GM12878 (cell line): ENCODE data around the gene CSAD. TPM values are rescaled to one million over a fixed set of nuclear protein-coding genes. Genes with fewer than 3 reads are reported as not detected.

Source experiments
- ATAC-seq: fragments of 200-7000 bp; cut with Tn5 transposase; 3 replicates; pipeline ENCODE4 v1.9.1; 2020; ENCODE audit warnings: mild to moderate bottlenecking, moderate library complexity
- BruUV-seq: library from RNA; stranded (reverse); fragments of 400-500 nt; replicated peaks from 2 replicates; lab custom pipeline; 2021; lab: Mats Ljungman, UMichigan
- CTCF ChIA-PET: fragments of 300-600 bp; sonication (Branson Sonifier 250); formaldehyde crosslinking; extraction: SDS; loops from one replicate; lab custom pipeline; 2021; ENCODE audit warnings: inconsistent platforms; lab: Yijun Ruan, JAX
- POLR2A ChIA-PET: fragments of 350-600 bp; formaldehyde crosslinking; extraction: SDS; loops from one replicate; lab custom pipeline; 2021; ENCODE audit warnings: inconsistent platforms; lab: Charles Lee
- RAD21 ChIA-PET: fragments of 300-600 bp; sonication (Branson Sonifier 250); formaldehyde crosslinking; loops from one replicate; lab custom pipeline; 2023; ENCODE audit warnings: antibody characterized with exemption; ENCODE audit not compliant: unreplicated experiment; lab: Charles Lee
- SMC1A ChIA-PET: fragments of 300-600 bp; sonication (Branson Sonifier 250); formaldehyde crosslinking; loops from one replicate; lab custom pipeline; 2023; ENCODE audit not compliant: unreplicated experiment, uncharacterized antibody; lab: Charles Lee
- DNase-seq: peaks from one replicate; pipeline ENCODE4 v3.0.0-alpha.2; 2011; ENCODE audit warnings: low read depth, low spot score
- FAIRE-seq: peaks from 3 replicates; lab custom pipeline; 2011; peaks lifted over from hg19 to GRCh38; lab: Jason Lieb, UNC
- H2AFZ ChIP-seq: 2 replicates; pipeline ENCODE4 v1.6.0; 2011; ENCODE audit warnings: low read depth, low read length, control low read depth; ENCODE audit not compliant: control insufficient read depth
- H3K27ac ChIP-seq: 2 replicates; pipeline ENCODE4 v1.5.1; 2011; ENCODE audit warnings: control low read depth; ENCODE audit not compliant: control insufficient read depth, insufficient read depth
- H3K27me3 ChIP-seq, 2 experiments: replicated peaks in 1 of 2; 2 replicates each; pipeline versions ENCODE4 v1.6.0 to v1.6.1; 2011; ENCODE audit warnings: low read length in 1 of 2; ENCODE audit not compliant: control insufficient read depth in 2 of 2, insufficient read depth in 2 of 2
- H3K36me3 ChIP-seq, 2 experiments: 2 replicates each; pipeline ENCODE4 v1.5.1; 2011; ENCODE audit warnings: low read length in 1 of 2; ENCODE audit not compliant: control insufficient read depth in 2 of 2, insufficient read depth in 2 of 2
- H3K4me1 ChIP-seq: 2 replicates; pipeline ENCODE4 v1.6.1; 2011; ENCODE audit warnings: mild to moderate bottlenecking, low read length, moderate library complexity, mixed read lengths; ENCODE audit not compliant: control insufficient read depth, insufficient read depth
- H3K4me2 ChIP-seq: 2 replicates; pipeline ENCODE4 v1.6.0; 2011; ENCODE audit warnings: control low read depth; ENCODE audit not compliant: control insufficient read depth, insufficient read depth
- H3K4me3 ChIP-seq: fragments of 200-600 bp; sonication (generic); 2 replicates; pipeline ENCODE4 v1.5.1; 2016
- H3K79me2 ChIP-seq: 2 replicates; pipeline ENCODE4 v1.6.0; 2011; ENCODE audit warnings: low read length; ENCODE audit not compliant: control insufficient read depth, insufficient read depth
- H3K9ac ChIP-seq: 2 replicates; pipeline ENCODE4 v1.8.0; 2011; ENCODE audit warnings: low read length, control low read depth, mixed read lengths; ENCODE audit not compliant: control insufficient read depth, insufficient read depth
- H3K9me3 ChIP-seq: replicated peaks from 3 replicates; pipeline ENCODE4 v1.5.1; 2011; ENCODE audit warnings: mild to moderate bottlenecking, low read length; ENCODE audit not compliant: control insufficient read depth, insufficient read depth
- H4K20me1 ChIP-seq: 2 replicates; pipeline ENCODE4 v1.6.0; 2011; ENCODE audit not compliant: control insufficient read depth, insufficient read depth
- WGBS: methylation state at CpG from one replicate; pipeline ENCODE4 v1.1.6; 2016; ENCODE audit warnings: low lambda C conversion rate; ENCODE audit not compliant: insufficient replicate concordance, insufficient coverage; ENCODE audit errors: missing lambda C conversion rate; 5-methylcytosine and 5-hydroxymethylcytosine counted together
- in situ Hi-C: fragments of 300-500 bp; cut with MboI; formaldehyde crosslinking; loops from 9 replicates; pipeline ENCODE4 v1.14.3; 2018; ENCODE audit warnings: mixed read lengths
- intact Hi-C: fragments of 100-400 bp; cut with micrococcal nuclease; formaldehyde crosslinking; loops from one replicate; pipeline ENCODE4 v1.14.2; 2022; ENCODE audit not compliant: unreplicated experiment
- polyA plus RNA-seq, 11 experiments: library from polyadenylated mRNA; depleted of rRNA in 4 of 11; unstranded in 6 of 11; stranded (reverse) in 5 of 11; fragments of >200 nt; fragmentation: Nextera tagmentation in 4 of 11; fragmentation: Illumina TruSeq in 1 of 11; extraction: Ambion mirVana in 4 of 11; extraction: Trizol in 1 of 11; gene quantifications; 1 replicate in 1 of 11; 2 replicates in 10 of 11; pipeline versions ENCODE4 v1.2.1 to v1.2.3, GENCODE V29; 2011 to 2016; ENCODE audit warnings: inconsistent platforms in 2 of 11, missing spikeins in 2 of 11, low read depth in 1 of 11
- total RNA-seq, 4 experiments: library from RNA; depleted of rRNA in 3 of 4; stranded (reverse); fragments of >200 nt in 3 of 4; fragmentation: Illumina TruSeq in 1 of 4; extraction: Trizol in 1 of 4; gene quantifications; 2 replicates each; pipeline versions ENCODE4 v1.2.1 to v1.2.3, GENCODE V29; 2013 to 2021
- TF ChIP-seq, protein P1 (sequence below): fragments of 450-650 bp; IDR thresholded peaks from 2 replicates; pipeline ENCODE4 v1.6.1; 2016; ENCODE audit warnings: mild to moderate bottlenecking, moderate library complexity, borderline replicate concordance
- TF ChIP-seq, protein P2 (sequence below): IDR thresholded peaks from 2 replicates; pipeline ENCODE4 v1.6.1; 2011; ENCODE audit warnings: mild to moderate bottlenecking, low read depth, low read length, moderate library complexity; ENCODE audit not compliant: insufficient replicate concordance

Gene CSAD
- total and polyA plus RNA-seq, 10 of the 15 experiments (the other 5 are each of a cell fraction or from before 2014, with no cell fraction given), result 1.1 to 20.4 (median 6.2) TPM

DNA sequence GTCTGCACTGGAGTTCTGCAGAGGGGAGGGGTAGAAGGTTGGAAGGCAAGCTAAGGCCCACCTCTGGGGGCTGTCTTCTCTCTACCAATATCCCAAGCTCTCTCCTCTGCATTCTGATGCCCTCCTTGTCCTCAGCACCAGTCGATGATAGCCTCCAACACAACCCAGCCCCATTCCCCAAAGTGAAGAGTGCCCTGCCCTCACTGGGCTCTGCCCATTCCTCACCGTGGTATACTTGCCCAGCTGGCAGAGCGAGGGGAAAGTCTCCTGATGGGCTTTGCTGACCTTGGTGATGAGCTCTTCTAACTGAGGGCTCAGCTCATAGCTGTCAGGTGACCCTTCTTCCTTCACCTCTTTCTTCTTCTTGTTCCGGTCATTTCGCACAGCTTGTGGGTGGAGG, 33.5 kb upstream of the CSAD start:
- H2AFZ ChIP-seq, result no peak overlapping the region
- intact Hi-C loops, result loop anchor here (5.0 kb wide), 1 partner anchor 293 kb away; the partner anchor contains the start of gene NPFF
- no peak overlapping the region for H3K4me2 ChIP-seq

More for the DNA sequence above, 33.5 kb upstream of the CSAD start:
- ChIA-PET CTCF (interaction anchor here (0.6 to 15.7 kb wide), 29 partner anchors 9 to 164 kb away, joined by 3 to 315 read pairs (median 7); partner anchors contain the start of genes AAAS, CSAD, ESPL1 and MYG1), SMC1A (interaction anchor here (1.0 to 16.4 kb wide), 26 partner anchors 10 to 287 kb away, joined by 3 to 155 read pairs (median 6); partner anchors contain the start of genes AAAS, ESPL1, PFDN5 and TARBP2), RAD21 (interaction anchor here (0.7 to 11.1 kb wide), 18 partner anchors 27 to 294 kb away, joined by 3 to 146 read pairs (median 7); partner anchors contain the start of genes AAAS, CSAD, ESPL1 and NPFF), POLR2A (interaction anchor here (0.7 to 1.2 kb wide), 6 partner anchors 37 to 111 kb away, joined by 3 to 4 read pairs (median 3); no protein-coding TSS in a partner anchor)
- FAIRE-seq, result no peak
- no TSS peak for BruUV-seq
- Histone ChIP-seq H3K9me3 (no peaks in the 10 kb centered on the region), H3K27ac (no peak overlapping the region), H3K4me1 (peaks cover 21% of the 10 kb centered on the region), H3K36me3 (peaks cover 6 to 26% of the 10 kb centered on the region in 2 experiments), H3K79me2 (no peaks in the 10 kb centered on the region; the same call in 1 of the 2 replicates), H3K9ac (no peak overlapping the region), H3K27me3 (no peaks in the 10 kb centered on the region), H4K20me1 (no peaks in the 10 kb centered on the region), H3K4me3 (no peak overlapping the region)
- no peak for DNase-seq
- TF ChIP-seq, protein P1, sequence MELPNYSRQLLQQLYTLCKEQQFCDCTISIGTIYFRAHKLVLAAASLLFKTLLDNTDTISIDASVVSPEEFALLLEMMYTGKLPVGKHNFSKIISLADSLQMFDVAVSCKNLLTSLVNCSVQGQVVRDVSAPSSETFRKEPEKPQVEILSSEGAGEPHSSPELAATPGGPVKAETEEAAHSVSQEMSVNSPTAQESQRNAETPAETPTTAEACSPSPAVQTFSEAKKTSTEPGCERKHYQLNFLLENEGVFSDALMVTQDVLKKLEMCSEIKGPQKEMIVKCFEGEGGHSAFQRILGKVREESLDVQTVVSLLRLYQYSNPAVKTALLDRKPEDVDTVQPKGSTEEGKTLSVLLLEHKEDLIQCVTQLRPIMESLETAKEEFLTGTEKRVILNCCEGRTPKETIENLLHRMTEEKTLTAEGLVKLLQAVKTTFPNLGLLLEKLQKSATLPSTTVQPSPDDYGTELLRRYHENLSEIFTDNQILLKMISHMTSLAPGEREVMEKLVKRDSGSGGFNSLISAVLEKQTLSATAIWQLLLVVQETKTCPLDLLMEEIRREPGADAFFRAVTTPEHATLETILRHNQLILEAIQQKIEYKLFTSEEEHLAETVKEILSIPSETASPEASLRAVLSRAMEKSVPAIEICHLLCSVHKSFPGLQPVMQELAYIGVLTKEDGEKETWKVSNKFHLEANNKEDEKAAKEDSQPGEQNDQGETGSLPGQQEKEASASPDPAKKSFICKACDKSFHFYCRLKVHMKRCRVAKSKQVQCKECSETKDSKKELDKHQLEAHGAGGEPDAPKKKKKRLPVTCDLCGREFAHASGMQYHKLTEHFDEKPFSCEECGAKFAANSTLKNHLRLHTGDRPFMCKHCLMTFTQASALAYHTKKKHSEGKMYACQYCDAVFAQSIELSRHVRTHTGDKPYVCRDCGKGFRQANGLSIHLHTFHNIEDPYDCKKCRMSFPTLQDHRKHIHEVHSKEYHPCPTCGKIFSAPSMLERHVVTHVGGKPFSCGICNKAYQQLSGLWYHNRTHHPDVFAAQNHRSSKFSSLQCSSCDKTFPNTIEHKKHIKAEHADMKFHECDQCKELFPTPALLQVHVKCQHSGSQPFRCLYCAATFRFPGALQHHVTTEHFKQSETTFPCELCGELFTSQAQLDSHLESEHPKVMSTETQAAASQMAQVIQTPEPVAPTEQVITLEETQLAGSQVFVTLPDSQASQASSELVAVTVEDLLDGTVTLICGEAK, result no peak
- TF ChIP-seq, protein P2, sequence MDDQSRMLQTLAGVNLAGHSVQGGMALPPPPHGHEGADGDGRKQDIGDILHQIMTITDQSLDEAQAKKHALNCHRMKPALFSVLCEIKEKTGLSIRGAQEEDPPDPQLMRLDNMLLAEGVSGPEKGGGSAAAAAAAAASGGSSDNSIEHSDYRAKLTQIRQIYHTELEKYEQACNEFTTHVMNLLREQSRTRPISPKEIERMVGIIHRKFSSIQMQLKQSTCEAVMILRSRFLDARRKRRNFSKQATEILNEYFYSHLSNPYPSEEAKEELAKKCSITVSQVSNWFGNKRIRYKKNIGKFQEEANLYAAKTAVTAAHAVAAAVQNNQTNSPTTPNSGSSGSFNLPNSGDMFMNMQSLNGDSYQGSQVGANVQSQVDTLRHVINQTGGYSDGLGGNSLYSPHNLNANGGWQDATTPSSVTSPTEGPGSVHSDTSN, result no peak
- 91% methylated on average over 5 of the region's 5 CpGs for WGBS
- in situ Hi-C loops, result loop anchor here (5.0 kb wide), 1 partner anchor 73 kb away; no protein-coding TSS in a partner anchor
- no peak for ATAC-seq
